Hindlimb muscle (tissue), 1 donor: ENCODE results near the gene BRAT1. TPM values are rescaled to one million over a fixed set of nuclear protein-coding genes. Genes with fewer than 3 reads are reported as not detected.
A peak's percentile ranks its signal among the peaks of the same experiment; 100 is the strongest.

Experiments
- DNase-seq: peaks from one replicate; pipeline ENCODE4 v3.0.0-alpha.2; 2013
- polyA plus RNA-seq: library from polyadenylated mRNA; unstranded; fragments of 120-200 nt; gene quantifications from one replicate; pipeline ENCODE4 v1.2.1, GENCODE V29; 2013; ENCODE audit not compliant: insufficient read length

BRAT1 gene
- polyA plus RNA-seq, 1 donor: 25.9 TPM

DNA sequence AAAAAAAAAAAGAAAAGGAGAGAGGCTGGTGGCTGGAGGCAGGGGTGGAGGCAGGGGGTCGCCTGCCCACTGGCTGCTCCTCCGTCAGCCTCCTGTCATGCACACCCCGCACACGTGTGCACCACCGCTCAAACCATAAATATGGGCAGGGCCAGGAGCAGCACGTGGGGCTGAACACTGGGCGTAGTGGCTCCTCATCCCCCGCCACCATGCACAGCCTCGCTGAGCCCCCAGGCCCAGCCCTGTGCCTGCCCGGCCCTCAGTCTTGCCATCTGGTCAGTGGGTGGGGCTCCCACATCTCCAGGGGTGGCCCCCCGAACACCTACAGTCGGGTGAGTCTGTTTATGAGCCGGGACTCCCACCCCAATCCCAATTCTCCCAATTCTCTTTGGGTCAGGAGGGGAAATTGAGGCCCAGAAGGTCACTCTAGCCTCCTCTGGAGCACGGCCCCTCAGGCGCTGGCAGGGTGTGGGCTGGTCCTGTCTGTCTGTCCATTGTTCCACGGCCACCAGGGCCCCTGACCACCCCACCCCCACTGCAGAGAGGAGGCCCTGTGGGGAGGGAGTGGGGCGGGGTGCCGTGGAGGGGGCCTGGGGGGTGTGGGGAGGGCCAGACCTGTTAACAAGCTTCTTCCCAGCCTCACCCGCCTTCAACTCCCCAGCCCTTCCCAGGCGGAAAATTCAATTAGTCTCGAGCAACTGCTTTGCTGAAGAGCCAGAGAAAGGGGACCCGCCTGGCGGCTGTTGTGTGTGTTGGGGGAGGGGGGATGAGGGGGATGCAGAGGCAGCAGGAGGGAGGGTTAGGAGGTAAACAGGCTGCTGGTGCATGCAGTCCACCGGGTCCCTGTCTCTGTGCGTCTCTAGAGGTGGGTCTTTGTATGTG lies 59.7 kb downstream of the BRAT1 start:
- DNase-seq: peak; percentile 58

DNA sequence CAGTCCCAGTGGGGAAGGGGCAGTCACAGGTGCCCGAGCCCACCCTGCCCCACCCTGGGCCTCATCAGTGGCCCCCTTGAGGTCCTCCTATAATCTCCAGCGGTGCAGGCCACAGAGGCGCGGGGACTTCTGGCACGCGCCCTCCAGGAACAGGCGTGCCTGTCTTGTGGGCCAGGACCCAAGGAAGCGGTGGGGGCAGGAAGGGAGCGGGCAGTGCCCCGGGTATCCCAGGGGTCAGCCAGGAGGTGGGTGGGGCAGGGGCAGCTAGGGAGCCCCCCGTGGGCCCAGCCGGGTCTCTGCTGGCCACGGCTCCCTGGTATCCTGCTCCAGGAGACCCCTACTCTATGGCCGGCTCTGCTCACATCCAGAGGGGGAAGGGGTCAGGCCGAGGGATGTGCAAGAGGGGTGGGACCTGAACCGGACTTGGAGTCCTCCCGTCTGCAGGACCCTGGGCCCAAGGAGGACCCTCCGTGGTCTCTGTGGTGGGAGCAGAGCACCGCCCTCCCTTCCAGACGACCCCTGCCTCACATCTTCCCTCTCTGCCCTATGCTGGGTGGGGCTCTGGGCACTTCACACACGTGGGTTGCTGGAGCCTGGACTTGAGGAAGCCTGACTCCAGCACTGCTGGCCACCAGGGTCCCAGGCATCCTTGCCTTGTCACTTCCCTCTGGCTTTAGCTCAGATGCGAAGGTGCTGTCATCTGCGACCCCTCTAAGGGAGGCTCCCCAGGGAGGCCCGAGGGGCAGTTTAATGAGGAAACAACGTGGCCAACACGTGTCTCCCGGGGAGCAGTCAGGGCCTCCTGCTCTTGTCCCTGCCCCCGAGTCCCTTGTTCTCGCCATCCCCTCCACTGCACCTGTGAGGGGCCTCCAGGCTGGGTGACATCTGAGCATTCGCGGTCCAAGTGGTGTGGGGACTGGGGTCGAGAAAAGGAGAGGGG lies 60.9 kb downstream of the BRAT1 start:
- DNase-seq: no peak

DNA sequence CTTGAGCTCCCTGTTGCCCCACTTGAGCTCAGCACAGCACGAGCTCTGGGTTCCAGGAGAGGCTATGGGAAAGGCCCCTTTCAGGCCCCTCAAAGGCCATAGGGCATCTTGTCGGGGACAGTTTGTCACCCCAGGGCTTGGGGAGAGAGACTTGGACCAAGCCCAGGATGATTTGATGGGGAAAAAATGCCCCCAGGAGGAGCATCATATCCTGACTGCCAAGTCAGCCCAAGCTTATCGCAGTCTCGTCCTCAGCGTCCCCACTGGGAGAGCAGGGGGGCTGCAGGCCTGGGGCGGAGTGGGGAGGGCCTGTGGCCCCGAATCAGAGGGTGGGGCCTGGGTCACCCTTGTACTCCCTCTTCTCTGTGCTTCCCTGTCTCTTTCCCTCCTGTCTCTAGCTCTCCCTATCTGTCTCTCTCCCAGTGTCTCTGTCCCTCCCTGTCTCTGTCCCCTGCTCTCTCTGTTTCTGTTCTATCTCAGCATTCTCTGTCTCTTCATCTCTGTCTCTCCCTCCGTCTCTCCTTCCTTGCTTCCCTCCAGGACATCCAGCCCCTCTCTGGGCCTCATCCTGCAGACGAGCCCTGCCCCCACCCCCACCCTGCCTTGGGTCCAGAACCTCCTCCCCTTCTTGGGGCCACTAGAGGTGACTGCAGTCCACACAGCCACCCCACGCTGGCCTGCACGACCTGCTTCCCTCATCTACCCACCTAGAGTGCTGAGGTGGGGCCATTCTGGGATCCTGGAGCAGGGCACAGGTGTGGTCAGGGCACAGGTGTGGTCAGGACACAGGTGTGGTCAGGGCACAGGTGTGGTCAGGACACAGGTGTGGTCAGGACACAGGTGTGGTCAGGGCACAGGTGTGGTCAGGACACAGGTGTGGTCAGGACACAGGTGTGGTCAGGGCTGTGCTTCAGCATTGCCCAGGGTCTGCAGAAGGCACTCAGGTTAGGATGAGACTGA lies 61.8 kb downstream of the BRAT1 start:
- DNase-seq: no peak

DNA sequence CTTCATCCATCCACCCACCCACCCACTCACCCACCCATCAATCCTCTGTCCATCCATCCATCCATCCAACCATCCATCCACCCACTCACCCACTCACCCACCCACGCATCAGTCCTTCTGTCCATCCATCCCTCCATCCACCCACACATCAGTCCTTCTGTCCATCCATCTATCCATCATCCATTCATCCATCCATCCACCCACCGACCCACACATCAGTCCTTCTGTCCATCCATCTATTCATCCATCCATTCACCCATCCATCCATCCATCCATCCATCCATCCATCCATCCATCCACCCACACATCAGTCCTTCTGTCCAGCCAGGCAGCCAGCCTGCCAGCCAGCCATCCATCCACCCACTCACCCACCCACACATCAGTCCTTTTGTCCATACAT lies 63.3 kb downstream of the BRAT1 start:
- DNase-seq: no peak

DNA sequence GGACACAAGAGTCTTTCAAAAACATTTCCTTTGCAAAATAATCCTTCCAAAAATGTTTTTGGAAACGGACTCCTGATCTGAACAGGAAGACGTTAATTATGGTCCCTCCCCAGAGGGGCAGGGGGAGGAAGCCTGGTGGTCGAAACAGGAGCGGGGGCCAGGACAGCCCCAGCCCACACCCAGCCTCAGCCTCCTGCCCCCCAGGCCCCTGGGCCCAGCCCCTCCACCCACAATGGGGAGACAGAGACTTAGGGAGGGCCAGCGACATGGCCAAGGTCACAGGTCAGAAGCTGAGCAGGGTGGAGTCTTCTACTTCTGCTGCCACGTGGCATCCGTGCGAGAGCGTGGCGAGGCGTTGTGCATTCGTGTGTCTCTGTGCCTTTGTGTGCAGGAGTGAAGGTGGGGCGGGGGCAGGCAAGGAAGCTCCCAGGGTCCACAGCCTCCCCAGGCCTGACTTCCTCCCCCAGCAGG lies 65.1 kb downstream of the BRAT1 start:
- DNase-seq: peak; percentile 54

DNA sequence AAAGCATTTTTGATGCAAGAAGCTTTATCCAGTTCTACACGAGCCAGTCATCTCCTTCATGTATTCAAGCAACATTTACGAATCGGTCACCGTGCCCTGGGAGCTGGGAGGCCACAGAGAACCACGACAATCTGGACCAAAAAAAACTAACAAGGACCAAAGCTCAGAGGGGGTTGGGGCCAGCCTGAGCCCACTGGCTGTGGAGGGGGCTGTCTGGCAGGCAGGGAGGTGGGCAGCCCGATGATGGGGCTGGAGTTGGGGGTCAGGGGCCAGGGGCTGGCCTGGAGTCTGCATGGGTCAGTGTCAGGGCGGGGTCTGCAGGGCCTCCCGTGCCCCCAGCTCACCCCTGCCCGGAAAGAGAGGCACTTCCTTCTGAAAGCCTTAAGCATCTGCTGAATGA lies 66.6 kb downstream of the BRAT1 start:
- DNase-seq: no peak

DNA sequence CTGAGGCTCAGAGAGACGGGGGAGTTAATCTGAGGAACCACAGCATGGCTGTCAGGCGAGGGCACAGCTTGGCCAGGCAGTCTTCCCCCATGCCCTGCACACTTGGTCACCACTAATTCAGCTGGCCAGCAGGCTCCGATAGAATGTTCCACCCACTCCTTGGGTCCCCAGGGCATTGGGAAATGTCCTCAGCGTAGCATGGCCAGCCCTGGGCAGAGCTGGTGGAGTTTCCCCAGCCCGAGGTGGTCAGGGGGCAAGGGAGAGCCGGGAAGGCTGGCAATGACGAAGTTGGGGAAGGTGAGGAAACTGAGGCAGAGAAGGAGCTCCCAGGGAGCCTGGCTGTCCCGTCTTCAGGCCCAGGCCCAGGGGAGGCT lies 67.1 kb downstream of the BRAT1 start:
- DNase-seq: no peak

Other genes with a start within 250 kb of the BRAT1 start
- gene SNX8, start 241.1 kb downstream of the BRAT1 start, polyA plus RNA-seq: 29.4 TPM
- gene EIF3B, start 200.7 kb downstream of the BRAT1 start, polyA plus RNA-seq: 110 TPM
- gene CHST12, start 151.9 kb downstream of the BRAT1 start, polyA plus RNA-seq: 10.9 TPM
- gene GRIFIN, start 79.1 kb downstream of the BRAT1 start, polyA plus RNA-seq: not detected
- 21.3 TPM for gene LFNG, start 35.8 kb downstream of the BRAT1 start, polyA plus RNA-seq
- 5.9 TPM for gene IQCE, start 3.5 kb upstream of the BRAT1 start, polyA plus RNA-seq
- 83.4 TPM for gene TTYH3, start 76.5 kb upstream of the BRAT1 start, polyA plus RNA-seq
- gene AMZ1, start 132.7 kb upstream of the BRAT1 start, polyA plus RNA-seq: 0.67 TPM